ELR (cell line): ENCODE measurements around the gene SLC4A1.

Source experiments
- DNase-seq: peaks from one replicate; pipeline ENCODE4 v3.0.0-alpha.2; 2015; ENCODE audit warnings: low read depth

Gene SLC4A1

DNA sequence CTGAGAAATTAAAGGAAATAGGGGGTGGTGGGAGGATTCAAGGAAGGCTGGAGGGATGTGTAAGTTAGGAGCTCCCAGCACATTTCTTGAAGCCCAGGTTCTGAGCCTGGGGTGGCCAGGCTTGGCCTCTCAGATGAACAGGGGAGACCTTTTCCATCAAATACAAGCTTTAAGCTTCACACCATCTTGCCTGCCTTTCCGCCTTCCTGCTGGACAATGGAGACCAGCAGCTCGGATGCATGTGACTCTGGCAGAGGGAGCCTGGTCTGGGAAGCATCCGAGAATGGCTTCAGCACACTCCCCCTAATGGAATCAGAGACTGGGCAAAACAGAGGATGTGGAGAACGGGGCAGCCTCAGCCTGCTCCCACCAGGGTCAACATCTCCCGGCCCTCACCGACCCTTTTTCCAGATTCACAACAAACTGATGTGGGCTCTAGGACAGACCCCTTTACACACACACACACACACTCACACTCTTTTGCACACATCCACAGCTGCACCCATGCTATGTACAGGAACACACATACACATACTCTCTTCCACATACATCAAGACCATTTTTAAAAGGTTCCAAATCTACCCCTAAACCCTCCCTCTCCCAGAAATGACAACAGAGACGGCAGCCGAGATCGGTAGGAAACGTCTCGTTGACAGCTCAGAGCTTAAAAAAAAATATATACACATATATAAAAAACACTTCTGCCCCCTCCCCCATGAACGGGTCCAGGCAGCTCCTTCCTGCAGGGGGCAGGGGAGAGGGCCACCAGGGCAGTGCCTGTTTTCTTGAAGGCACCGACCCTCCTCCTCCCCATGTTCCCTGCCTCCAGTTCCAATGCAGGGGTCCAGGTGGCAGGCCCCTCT, 61.7 kb downstream of the SLC4A1 start:
- DNase-seq: peak; percentile 42

DNA sequence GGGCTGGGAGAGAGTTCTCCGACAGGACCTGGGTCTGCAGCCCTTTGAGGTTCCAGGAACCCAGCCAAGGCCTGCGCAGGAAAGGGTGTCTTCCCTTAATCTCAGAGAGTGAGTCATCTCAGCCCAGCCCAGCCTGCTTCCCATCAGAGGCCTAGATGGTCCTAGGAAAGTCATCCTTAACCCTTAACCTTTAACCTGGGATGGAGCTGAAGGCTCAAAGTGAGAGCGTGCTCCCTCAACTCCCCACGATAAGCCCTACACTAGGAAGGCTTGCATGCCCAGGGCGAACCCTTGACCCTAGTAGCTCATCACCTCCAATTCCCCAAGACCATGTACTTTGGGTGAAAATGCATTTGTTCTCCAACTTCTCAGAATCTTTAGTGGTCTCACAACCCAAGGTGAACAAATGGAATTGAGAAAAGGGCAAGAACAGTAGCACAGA, 63.5 kb downstream of the SLC4A1 start:
- DNase-seq: peak; percentile 84

DNA sequence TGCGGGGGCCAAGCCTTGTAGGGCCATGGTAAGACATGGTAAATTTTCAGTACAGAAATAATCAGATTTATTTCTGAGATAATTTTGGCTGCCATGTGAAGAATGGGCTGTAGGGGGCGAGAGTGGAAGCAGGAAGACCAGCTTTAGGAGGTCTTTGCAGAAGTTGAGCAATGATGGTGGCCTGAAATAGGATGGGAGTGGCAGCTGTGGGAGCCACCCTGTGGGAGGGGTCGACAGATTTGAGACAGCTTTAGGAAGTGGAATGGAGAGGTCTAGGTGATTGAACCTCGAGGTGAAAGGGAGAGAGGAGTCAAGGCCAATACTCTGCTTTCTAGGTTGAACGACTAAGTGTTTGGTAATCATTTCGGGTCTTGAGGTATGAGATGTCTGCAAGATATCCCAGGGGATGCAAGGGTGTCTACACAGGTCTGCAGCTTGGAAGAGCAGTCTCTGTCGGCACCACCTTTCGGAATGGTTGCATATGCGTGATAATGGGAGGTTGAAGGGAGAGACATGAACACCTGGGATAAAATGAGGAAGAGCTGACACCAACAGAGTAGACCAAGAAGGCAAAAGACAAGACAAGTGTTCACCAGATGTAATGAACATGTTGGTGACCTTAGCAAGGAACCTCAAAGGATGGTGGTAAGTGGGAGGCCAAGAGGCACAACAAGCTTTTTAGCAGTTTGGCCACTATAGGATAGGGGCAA, 64.0 kb downstream of the SLC4A1 start:
- DNase-seq: peak; percentile 76

DNA sequence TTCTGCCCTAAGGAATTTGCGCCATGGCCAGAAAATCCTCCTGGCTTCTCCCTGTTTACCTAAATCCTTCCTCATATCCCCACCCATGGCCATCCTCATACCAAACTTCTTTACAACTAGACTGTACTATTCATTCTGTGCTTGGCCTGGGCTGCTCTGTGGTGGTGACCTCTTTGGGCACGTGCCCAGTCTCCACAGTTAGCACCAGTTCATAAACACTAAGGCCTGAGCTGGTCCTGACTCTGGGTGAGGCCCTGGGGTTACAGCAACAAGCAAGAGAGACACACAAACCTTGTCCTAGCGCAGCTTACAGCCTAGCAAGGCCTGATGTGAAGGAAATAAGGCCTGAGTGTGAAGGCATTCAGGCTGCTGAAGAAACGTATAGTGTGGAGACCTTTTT, 65.2 kb downstream of the SLC4A1 start:
- DNase-seq: no peak

DNA sequence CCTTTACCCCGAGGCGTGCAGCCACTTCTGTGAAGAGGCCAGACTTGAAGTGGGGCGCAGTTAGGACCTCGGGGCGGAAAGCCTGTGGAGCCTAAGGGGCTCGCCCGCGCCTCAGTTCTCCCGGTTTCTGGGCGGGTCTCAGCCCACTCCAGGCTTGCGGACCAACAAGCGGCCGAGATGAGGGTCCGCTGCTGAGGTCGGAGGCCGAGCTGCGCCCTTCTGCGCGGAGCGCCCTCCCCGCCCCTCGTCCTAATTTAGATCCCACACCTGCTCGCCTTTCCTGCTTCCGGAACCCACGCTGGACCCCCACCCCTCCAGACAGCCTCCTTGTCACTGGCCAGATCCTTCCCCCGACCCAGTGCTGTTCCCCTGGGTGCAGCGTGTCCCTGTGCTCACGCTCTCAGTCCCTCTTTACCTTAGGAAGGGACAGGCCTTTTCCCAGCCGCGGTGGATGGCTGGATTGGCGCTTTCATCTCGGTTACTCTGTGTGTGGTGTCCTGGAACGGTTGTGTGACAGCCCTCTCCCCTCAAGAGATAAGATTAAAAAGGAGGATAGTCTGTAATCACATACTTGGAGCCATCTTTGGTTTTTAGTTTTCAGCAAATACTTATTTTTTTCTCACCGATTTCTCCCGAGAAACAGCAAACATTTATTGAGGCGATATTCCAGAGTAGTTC, 67.3 kb downstream of the SLC4A1 start:
- DNase-seq: peak; percentile 29

DNA sequence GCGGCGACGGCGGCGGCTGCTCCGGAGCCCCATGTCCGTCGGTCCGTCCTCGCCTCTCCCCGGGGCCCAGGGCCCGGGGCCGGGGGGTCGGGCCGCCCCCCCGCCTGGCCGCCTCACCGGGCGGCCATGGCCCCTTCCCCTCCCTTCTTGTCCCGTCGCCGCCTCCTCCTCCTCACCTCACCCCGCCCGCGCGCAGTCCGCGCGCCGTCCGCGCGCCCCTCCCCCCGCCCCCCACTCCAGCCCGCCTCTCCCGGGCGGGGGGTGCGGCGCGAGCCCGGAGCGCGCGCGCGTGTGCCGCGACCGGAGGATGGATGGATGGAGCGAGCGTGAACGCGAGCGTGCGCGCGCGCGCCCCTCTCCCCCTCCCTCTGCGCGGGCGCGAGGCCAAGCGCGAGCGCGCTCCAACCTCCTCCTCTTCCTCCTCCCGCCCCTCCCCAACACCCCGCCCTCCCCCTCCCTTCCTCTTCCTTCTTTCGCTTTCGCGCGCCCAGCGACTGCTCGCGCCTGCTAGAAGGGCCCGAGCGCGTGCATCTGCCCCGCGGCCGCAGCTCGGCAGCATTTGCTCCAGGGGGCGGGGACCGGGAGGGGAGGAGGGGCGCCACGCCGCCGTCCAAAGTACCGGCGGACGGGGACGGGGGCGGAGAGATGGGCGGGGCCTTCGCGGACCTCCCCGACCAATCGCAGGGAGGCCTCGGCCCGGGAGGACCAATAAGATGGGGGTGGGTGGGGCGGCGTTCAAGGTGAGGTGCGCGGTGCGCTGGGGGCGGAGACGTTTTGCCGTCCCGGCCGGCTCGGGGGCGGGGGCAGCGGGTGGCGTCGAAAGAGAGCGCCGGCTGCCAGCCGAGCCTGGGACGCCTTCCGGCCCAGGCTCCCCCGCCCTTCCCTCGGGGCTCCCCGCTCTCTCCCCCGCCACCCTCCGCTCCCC, 68.1 kb downstream of the SLC4A1 start, which contains the start of gene ATXN7L3:
ATXN7L3 (minus strand) TSS at position 332 of the 925 bp plus-strand sequence. CDS start 1,814 bp downstream, outside the sequence.
- DNase-seq: peak; percentile 99

DNA sequence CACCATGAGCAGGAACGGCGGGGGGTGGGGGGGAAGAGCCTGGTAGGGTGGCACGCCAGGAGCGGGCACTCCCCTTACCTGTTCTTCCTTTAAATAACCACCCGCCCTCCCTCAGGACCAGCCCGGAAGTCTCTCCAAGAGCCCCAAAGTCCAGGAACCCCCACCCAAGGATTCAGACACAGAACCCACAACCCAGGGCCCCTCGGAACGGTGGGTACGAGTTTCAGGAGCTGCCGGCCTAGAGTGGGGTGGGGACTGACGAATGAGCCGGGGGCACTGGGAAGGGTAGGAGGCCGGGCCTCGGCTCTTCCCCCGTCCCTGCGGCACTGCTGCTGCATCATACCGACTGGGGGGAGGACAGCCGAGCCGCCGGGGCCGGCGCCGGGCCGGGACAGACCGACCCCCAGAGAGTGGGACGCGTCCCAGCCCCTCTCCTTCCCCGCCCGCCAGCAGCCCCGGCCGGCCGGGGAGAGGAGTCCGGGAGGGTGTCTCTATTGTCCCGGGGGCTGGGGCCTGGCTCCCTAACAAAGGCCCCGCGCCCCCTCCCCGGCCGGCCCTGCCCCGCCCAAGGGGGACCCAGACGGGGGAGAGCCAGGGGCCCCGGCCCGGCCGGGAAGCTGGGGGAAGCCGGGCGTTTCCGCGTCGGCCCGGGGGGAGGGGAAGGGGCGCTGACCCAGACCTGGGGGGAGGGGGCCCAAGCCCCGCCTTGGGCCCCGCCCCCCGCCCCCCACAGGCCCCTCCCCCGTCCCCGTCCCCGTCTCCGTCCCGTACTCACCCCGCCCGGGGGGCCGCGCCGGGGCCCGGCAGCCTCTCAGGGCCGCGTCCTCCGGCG, 69.0 kb downstream of the SLC4A1 start:
- DNase-seq: peak; percentile 63
